NOMO-1 (cell line): ENCODE results near the gene MGAT4C.
A peak's percentile ranks its signal among the peaks of the same experiment; 100 is the strongest.
"Not testable (repeated sequence)": the region's sequence is repeated elsewhere in the genome, so short reads cannot be mapped to it uniquely, and the experiment has no call there.

Source experiments
- DNase-seq, 2 experiments: peaks; one replicate each; lab custom pipeline; 2025; ENCODE audit not compliant: unreplicated experiment in 2 of 2; lab: John Stamatoyannopoulos, UW

The MGAT4C gene

GRCh38 chr12:86256163-86256562, at the start of gene MGAT4C:
Gene MGAT4C, minus strand, starts transcription at chr12:86256391.
- no peak for DNase-seq

- not testable (repeated sequence) for DNase-seq
Measured at GRCh38 chr12:86296396-86296795, 40.2 kb upstream of the MGAT4C start.

DNA sequence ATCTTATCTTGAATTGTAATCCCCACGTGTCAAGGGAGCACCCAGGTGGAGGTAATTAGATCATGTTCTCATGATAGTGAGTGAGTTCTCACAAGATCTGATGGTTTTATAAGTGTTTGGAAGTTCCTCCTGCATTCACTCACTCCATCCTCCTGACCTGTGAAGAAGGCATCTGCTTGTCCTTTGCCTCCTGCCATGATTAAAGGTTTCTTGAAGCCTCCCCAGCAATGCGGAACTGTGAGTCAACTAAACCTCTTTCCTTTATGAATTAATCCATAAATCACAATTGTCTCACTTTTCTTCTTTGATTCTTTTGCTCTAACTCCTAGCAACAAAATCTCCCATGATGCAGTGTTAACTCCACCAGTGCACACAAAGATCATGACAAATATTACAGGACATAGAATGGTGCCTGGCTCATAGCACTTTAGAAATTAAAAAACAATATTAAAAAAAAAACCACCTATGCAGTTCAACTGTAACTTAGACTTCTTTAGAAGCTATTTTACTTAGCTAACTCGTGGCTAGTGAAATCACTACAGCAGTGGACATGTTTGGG, 37.6 kb upstream of the MGAT4C start:
- DNase-seq = no peak

DNA sequence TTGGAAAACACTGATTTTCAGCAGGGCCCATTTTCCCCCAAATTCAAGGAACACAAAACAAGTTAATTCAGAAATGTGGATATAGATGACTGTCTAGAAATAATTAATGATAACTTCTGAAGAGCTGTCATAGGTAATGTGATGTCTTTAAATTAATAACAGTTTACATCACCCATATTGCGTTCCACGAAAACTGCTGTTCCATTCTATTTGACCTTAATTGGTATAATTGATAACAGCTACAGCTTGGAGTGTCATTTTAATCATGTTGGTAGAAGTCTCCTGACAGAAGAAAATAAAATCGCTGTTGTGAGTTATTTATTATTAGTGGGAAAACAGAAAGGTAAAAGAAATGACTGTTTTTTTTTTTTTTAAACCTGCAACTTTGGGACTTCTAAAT, 36.3 kb upstream of the MGAT4C start:
- no peak for DNase-seq

DNA sequence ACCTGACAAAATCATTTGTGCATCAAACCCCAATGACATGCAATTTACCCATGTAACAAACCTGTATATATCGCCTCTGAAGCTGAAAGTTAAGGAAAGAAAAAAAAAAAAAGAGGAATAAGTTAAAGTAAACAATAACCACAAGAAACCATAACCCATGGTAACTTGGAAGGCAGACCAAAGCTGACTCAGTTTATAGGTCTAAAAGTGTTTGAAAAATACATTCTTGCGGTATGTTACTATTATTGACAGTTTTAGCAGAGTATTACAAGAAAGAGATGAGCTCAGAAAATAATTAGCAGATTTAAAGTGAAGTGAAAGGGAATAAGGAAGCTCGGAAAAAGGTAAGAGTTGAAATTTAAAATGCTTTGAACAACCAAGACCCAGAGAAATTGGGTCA, 34.4 kb upstream of the MGAT4C start:
- DNase-seq = no peak

DNA sequence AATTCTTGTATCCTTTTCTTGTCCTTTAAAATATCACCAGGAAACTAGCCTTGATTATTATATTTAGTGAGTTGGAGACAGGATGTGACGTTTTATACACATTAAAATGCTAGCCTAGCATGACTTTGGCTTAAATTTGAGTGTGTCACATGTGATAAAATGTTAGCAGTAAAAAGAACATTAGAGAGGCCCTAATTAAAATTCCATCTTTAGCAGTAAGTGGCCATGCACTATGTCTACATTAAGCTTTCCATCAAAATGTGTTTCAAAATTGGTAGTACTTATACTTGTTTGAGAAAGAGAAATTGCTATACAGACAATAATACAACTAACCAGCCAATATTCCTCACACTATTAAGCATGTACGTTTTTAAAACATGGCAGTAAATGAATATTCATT, 29.9 kb upstream of the MGAT4C start:
- no peak for DNase-seq

GRCh38 chr12:86283620-86284019, 27.4 kb upstream of the MGAT4C start:
- no peak for DNase-seq

DNA sequence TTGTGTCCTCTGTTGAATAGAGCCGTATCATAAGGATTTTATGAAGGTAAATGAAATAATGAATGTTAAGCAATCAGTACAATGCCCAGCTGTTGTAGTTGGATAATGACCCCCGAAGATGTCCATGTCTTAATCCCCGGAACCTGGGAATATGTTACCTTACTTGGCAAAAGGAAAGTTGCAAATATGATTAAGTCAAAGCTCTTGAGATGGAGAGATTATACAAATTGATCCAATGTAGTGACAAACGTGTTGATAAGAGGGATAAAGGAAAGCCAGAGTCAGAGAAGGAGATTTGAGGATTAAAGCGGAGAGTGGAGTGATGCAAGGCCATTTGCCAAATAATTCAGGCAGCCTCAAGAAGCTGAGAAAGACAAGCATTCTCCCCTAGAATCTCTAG, 19.2 kb upstream of the MGAT4C start:
- DNase-seq = no peak

DNA sequence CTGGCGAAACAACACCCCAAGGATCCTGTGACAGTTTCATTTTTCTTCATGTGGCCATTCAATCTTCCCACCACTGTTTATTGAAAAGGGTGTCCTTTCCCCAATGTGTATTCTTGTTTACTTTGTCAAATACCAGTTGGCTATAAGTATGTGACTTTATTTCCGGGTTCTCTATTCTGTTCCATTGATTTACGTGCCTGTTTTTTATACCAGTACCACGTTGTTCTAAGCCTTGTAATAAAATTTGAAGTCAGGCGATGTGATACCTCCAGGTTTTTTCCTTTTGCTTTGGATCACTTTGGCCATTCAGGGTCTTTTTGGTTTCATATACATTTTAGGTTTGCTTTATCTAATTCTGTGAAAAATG, 9.1 kb upstream of the MGAT4C start:
- DNase-seq = no peak

DNA sequence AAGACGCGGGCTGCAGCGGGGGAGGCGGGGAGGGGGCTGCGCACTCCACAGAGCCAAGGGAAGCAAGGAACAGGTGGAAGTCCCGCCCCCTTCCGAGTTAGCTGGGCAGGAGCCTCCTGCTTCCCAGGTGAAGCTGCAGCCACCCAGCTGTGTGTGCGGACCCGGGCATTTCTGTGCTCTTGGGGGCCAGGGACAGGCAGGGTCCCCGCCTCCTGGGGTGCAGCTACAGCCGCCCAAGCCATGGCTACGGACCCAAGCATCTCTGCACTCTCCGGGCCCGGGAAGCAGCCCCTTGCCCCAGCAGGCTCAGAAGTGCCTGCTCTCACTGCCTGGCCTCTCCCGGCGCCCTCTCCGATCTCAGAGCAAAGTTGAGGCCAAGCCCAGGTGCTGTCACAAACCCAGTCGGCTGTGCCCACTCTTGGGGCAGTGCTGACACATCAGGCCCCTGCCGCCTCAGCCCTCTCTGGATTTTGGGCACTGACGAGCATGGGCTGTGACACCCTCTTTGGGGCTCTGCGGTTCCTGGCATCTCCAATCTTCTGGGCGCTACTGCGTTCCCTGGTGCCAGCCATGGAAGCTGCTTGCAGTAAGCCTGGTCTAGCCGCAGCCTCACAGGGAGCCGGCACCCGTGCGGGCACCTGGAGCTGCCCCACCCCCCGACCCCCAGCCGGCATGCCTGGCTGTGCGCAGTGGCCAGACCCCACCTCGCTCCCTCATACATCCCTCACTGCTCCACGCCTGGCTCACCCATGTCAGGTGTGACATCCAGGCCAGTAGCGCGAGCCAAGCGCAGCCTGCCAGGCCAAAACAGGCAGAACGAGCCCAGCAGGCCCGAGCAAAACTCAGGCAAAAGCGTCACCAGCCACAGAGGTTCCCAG, 8.5 kb upstream of the MGAT4C start:
- no peak for DNase-seq

DNA sequence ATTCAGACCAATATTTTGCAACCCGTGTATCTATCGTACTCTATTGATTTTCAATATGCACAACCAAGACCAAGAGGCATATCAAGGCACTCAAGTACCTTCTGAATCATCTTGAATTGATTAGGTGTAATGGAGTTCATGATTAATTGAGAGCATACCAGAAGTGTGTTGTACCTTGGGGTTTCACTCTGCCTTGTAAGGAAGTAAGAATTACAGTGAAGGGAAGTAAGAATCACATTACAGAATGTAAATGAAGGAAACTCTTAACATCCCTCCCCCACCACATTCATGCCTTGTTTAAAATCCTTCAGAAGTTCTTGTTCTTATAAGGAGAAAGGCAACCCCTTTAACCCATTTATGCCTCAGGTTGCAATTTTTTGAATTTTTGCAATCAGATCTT, 5.4 kb upstream of the MGAT4C start:
- peak; percentile 16 to 69 for DNase-seq

DNA sequence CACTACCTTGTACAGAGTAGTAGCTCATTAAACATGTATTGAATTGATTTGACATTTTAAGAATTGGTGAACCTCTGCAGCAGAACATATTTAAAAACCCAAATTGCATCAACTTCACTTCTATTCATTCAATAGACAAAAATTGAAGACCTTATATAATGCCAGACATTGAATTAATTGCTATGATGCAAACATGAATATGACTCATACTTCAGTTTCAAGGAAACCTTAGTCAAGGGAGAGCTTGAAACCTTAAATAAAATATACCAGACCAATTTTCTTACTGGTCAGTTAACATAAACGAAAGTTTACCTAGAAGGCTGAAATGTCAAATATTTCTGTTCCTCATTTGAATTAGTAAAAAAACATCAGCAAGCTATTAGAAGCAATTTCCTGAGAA, 5.0 kb upstream of the MGAT4C start:
- peak in 1 of 2 experiments; percentile 62 for DNase-seq

GRCh38 chr12:86260183-86260582, 4.0 kb upstream of the MGAT4C start:
- DNase-seq = no peak

GRCh38 chr12:86257134-86257533, 943 bp upstream of the MGAT4C start:
- no peak for DNase-seq

DNA sequence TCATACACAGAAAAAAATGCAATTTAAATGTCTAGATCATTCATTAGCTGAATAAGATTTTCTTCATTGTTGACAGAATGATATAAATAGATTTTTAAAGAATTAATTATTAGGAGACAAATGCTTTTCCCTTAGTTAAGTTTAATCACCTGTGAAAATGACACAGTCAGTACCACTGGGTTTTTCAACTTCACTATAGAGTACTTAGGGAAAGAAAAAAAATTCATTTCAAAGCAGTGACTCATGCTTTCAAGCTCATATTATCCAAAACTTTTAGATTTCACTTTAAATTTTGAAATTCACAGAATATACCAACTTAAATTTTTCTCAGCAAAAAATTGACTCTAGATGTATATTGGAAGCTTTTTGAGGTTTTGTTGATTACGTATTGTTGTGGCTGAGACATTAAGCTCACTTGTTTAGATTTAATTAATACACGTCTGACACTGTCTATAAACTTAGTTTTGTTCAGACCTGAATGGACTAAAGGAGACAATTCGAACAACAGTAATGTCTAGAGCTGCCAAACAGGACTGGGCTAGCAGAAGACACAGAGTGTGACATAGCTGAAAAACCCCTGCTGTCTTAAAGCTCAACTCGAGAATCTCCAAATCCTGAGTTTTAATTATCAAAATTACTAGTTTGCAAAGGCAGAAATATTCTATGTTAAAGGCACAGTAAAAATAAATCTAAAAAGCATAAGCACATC, 1.6 kb downstream of the MGAT4C start:
- DNase-seq = no peak

DNA sequence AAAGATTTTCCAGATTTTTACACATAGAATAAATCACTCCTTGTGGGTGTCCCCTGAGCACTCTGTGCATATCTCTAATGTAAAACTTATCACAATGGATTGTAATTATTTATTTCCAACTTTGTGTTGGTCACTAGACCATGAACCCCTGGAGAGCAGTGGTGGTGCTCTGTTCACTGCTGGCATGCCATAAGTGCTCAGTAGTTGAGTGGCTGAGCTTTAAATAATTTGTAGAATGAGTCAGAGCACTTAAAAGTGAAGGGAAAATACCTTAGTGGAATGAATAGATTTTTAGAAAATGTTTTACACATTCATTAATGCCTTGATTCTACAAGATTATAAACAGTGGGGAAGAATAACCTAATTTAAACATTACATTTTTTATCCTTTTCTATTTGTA, 6.3 kb downstream of the MGAT4C start:
- DNase-seq = no peak

DNA sequence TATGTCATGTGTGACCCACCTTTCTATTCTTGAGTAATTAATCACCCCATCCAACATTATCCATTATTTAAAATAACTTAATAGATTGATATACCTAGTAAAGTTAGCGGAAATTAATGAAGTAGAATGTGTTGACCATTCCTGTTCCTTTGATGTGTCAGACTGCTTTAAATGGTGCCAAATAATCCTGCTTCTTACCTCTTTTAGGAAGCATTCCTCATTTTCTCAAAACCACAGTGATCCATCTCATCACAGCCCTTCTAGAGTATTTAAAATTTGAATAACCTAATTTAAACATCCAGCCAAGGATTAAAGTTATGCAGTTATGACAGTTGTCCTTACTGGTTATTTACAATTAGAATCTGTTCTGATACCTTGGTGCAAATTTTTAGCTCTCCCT, 6.9 kb downstream of the MGAT4C start:
- no peak for DNase-seq

- DNase-seq = no peak
Measured at GRCh38 chr12:86247871-86248270, 8.3 kb downstream of the MGAT4C start.

DNA sequence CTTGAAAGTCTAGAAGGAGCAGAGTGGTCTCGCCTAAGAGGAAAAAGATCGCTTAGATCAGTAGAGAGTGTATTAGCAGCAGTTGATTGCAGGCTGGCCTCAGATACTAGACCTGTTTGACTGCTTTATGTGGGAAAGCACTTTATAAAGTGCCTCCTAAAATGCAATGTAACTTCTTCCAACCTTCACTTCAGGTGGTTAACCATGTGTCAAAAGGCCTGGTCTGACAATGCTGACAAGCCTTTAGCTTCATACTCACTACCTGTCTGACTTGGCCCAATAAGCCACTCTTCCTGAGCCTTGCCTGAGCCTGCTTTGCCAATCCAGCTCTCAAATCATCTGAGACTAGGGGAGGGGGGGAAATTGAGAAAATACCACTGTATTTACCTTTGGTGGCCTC, 14.6 kb downstream of the MGAT4C start:
- DNase-seq = no peak

DNA sequence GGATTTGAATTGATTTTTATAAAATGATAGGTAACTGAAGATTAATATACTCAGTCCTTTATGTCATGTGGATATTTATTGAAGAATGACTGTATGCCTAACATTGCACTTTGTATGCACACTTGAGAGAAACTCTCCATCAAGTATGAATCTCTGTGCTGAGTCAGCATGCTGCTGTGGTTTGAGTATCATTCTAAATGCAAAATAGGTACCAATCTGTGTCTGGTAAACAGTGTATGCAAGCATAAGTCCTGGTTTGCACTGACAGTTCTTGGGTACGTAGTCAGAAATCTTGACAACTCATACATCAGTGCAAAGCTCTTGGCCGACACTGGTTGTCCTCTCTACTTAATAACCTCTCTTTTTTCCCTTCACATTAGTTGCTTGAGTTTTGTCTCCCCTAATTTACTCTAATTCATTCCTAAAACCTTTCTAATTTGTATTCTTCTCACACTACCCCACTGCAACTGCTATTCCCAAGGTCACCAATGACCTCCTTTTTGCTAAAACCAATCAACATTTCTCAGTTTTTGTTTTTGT, 21.8 kb downstream of the MGAT4C start:
- DNase-seq = no peak

DNA sequence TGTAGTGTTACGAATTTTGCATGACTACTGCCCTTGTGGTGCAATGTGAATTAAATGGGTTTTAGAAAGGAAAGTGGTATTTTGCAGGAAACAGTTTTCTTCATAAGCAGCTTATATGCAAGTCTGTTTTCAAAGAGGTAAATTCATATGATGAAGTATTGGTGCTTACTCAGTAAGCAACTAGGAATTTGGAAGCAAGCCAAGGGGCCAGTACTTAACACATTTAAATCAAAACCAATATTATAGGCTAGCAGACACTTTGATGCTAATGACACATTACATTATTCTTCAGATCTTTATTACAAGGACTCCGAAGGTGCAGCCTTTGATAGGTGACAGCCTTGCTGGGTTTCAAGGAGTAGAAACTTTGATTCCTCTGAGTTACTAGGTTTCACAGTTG, 23.1 kb downstream of the MGAT4C start:
- no peak for DNase-seq
